HepG2 (cell line): ENCODE results near the gene TMEM59.

Experiments used
- FOSL1 ChIP-seq: sonication (generic); formaldehyde crosslinking; IDR thresholded peaks from 2 replicates; pipeline ENCODE4 v1.9.0; 2021; ENCODE audit warnings: missing genetic modification reagents, borderline replicate concordance
- HOXA9 ChIP-seq: sonication (generic); formaldehyde crosslinking; IDR thresholded peaks from 2 replicates; pipeline ENCODE4 v1.8.1; 2022; ENCODE audit warnings: missing genetic modification reagents, mild to moderate bottlenecking, moderate library complexity, borderline replicate concordance
- KDM5A ChIP-seq: fragments of 200-600 bp; sonication (generic); IDR thresholded peaks from 2 replicates; pipeline ENCODE4 v1.7.0; 2018; ENCODE audit warnings: antibody characterized with exemption, mild to moderate bottlenecking, low read length, borderline replicate concordance
- MAX ChIP-seq: IDR thresholded peaks from 2 replicates; pipeline ENCODE4 v1.6.1; 2012; ENCODE audit warnings: inconsistent platforms
- POLR2A ChIP-seq, 2 experiments: IDR thresholded peaks; 2 replicates each; pipeline ENCODE4 v1.6.1; 2011; ENCODE audit warnings: low read depth in 2 of 2, low read length in 2 of 2, mild to moderate bottlenecking in 1 of 2, moderate library complexity in 1 of 2; ENCODE audit not compliant: insufficient read depth in 1 of 2
- POLR2AphosphoS5 ChIP-seq: IDR thresholded peaks from 2 replicates; pipeline ENCODE4 v1.6.1; 2012; ENCODE audit warnings: low read depth, low read length
- SMC3 ChIP-seq: IDR thresholded peaks from 2 replicates; pipeline ENCODE4 v1.6.1; 2011; ENCODE audit warnings: low read length, improper control_type of control experiment
- TBX3 ChIP-seq: fragments of 450-650 bp; IDR thresholded peaks from 2 replicates; pipeline ENCODE4 v1.6.1; 2017; ENCODE audit warnings: antibody characterized with exemption, mild to moderate bottlenecking, inconsistent platforms, borderline replicate concordance
- ZNF766 ChIP-seq: sonication (generic); formaldehyde crosslinking; IDR thresholded peaks from 2 replicates; pipeline ENCODE4 v1.5.0; 2020; ENCODE audit warnings: missing genetic modification reagents, borderline replicate concordance

- TF ChIP-seq POLR2AphosphoS5 (no peak), FOSL1 (no peak), HOXA9 (CRISPR knock-in tag) (no peak), KDM5A (no peak), POLR2A (IDR thresholded peaks at IDR 0.05; ENCODE audit: insufficient read depth in 1 of 2, low read depth in 2 of 2, low read length in 2 of 2) (no peak), TBX3 (no peak), MAX (no peak), ZNF766 (CRISPR knock-in tag) (no peak), SMC3 (no peak)
These were observed 41.2 kb upstream of the TMEM59 start for GRCh38 chr1:54094001-54094729.
